Stomach (tissue), 9 donors: ENCODE results near the gene USP6NL. TPM values are rescaled to one million over a fixed set of nuclear protein-coding genes. Genes with fewer than 3 reads are reported as not detected.

ENCODE experiments used
- DNase-seq, 2 donors: peaks; one replicate each; pipeline versions ENCODE4 v3.0.0 to v3.0.0-alpha.2; 2013 to 2019
- H3K27ac ChIP-seq, 5 donors: fragments of 200-600 bp in 4 of 5; sonication (generic) in 4 of 5; one replicate each; pipeline ENCODE4 v1.5.1; 2013 to 2019; ENCODE audit warnings: mild to moderate bottlenecking in 1 of 5, moderate library complexity in 1 of 5
- H3K27me3 ChIP-seq, 3 donors: fragments of 200-600 bp; sonication (generic); one replicate each; pipeline ENCODE4 v1.5.1; 2017 to 2019; ENCODE audit warnings: mixed run types in 1 of 3
- H3K36me3 ChIP-seq, 4 donors: fragments of 200-600 bp; sonication (generic); 1 replicate in 3 of 4; 2 replicates in 1 of 4; pipeline ENCODE4 v1.5.1; 2016 to 2019
- H3K4me1 ChIP-seq, 4 donors: fragments of 200-600 bp; sonication (generic); one replicate each; pipeline ENCODE4 v1.5.1; 2016 to 2019
- H3K4me3 ChIP-seq, 4 donors: fragments of 200-600 bp; sonication (generic) in 3 of 4; one replicate each; pipeline ENCODE4 v1.5.1; 2016 to 2019; ENCODE audit warnings: mild to moderate bottlenecking in 1 of 4
- H3K9me3 ChIP-seq, 4 donors: fragments of 200-600 bp; sonication (generic); one replicate each; pipeline ENCODE4 v1.5.1; 2016 to 2019
- CTCF ChIP-seq, 7 experiments: fragments of 450-650 bp in 4 of 7; fragments of 200-600 bp in 3 of 7; sonication (generic) in 3 of 7; IDR thresholded peaks; one replicate each; pipeline ENCODE4 v1.5.1; 2016 to 2019; ENCODE audit warnings: antibody characterized with exemption in 7 of 7, control low read depth in 2 of 7, mild to moderate bottlenecking in 1 of 7
- EP300 ChIP-seq: sonication (generic); formaldehyde crosslinking; IDR thresholded peaks from one replicate; pipeline ENCODE4 v1.6.1; 2017; ENCODE audit warnings: antibody characterized with exemption
- POLR2A ChIP-seq, 4 donors: fragments of 450-650 bp; IDR thresholded peaks; one replicate each; pipeline ENCODE4 v1.6.1; 2016; ENCODE audit warnings: antibody characterized with exemption in 4 of 4, control low read depth in 2 of 4, mild to moderate bottlenecking in 1 of 4, moderate library complexity in 1 of 4
- POLR2AphosphoS5 ChIP-seq, 3 donors: sonication (generic); formaldehyde crosslinking; IDR thresholded peaks; one replicate each; pipeline ENCODE4 v1.6.1; 2016; ENCODE audit warnings: antibody characterized with exemption in 3 of 3
- WGBS, 5 donors: extraction: QIAGEN DNeasy Blood & Tissue Kit in 3 of 5; methylation state at CpG; one replicate each; pipeline versions ENCODE4 v1.1.5 to v1.1.7; 2013 to 2018; 5-methylcytosine and 5-hydroxymethylcytosine counted together
- intact Hi-C: fragments of 100-400 bp; cut with DNase I; formaldehyde crosslinking; loops from one replicate; pipeline ENCODE4 v1.15.1; 2023; ENCODE audit warnings: low total_unique reads
- polyA plus RNA-seq, 3 donors: library from polyadenylated mRNA; stranded (reverse); fragments of 200-250 nt; gene quantifications; one replicate each; pipeline ENCODE4 v1.2.3, GENCODE V29; 2013
- total RNA-seq, 5 donors: library from RNA; depleted of rRNA; stranded (reverse); fragments of >200 nt; gene quantifications; one replicate each; pipeline versions ENCODE4 v1.1.0 to v1.2.3, GENCODE V29; 2014 to 2016
- donor health status: healthy with polysubstance abuse.
- donor health status: Bipolar disorder and iron deficiency.
- donor health status: healthy.

Gene USP6NL
- total and polyA plus RNA-seq, 8 donors = 4.7 to 31.5 (median 6.3) TPM

- no peak overlapping the region for H3K27ac ChIP-seq
- H3K36me3 ChIP-seq = no peaks in the 10 kb centered on the region
- no peak overlapping the region for H3K4me3 ChIP-seq
- 83 to 90% (median 86%) methylated on average over 8 of the region's 8 CpGs for WGBS, 5 donors
- TF ChIP-seq POLR2A (IDR thresholded peaks at IDR 0.05) = no peak
- TF ChIP-seq POLR2AphosphoS5 (IDR thresholded peaks at IDR 0.05) = no peak
- TF ChIP-seq CTCF (IDR thresholded peaks at IDR 0.05) = no peak
- no peak for TF ChIP-seq EP300
- no peak for DNase-seq
- H3K4me1 ChIP-seq = peaks cover 0 to 7% (median 0%) of the 10 kb centered on the region in 4 donors
- H3K27me3 ChIP-seq = no peaks in the 10 kb centered on the region
- H3K9me3 ChIP-seq = no peaks in the 10 kb centered on the region
- intact Hi-C loops = no loop called here
Observed at GRCh38 chr10:11642566-11642965, 31.1 kb upstream of the USP6NL start.

GRCh38 chr10:11639849-11640764, 28.7 kb upstream of the USP6NL start:
- DNase-seq = peak; percentile 53 to 55
- TF ChIP-seq EP300 (no peak), POLR2A (IDR thresholded peaks at IDR 0.05) (no peak), POLR2AphosphoS5 (IDR thresholded peaks at IDR 0.05) (peak in 2 of 3 donors; percentile 54 to 58), CTCF (IDR thresholded peaks at IDR 0.05) (no peak)
- Histone ChIP-seq H3K4me1 (peaks cover 0 to 7% (median 0%) of the 10 kb centered on the region in 4 donors), H3K27me3 (no peaks in the 10 kb centered on the region), H3K36me3 (no peaks in the 10 kb centered on the region), H3K27ac (peak overlapping the region in 3 of 5 donors; percentile 17 to 46 (median 26)), H3K9me3 (no peaks in the 10 kb centered on the region), H3K4me3 (no peak overlapping the region)
- 54 to 66% (median 62%) methylated on average over 14 of the region's 14 CpGs for WGBS, 5 donors
- intact Hi-C loops = no loop called here

- Histone ChIP-seq H3K4me3 (no peak overlapping the region), H3K27me3 (no peaks in the 10 kb centered on the region), H3K36me3 (no peaks in the 10 kb centered on the region), H3K27ac (no peak overlapping the region), H3K9me3 (no peaks in the 10 kb centered on the region), H3K4me1 (peaks cover 0 to 7% (median 0%) of the 10 kb centered on the region in 4 donors)
- intact Hi-C loops = no loop called here
- no peak for TF ChIP-seq POLR2AphosphoS5 (IDR thresholded peaks at IDR 0.05)
- no peak for TF ChIP-seq POLR2A (IDR thresholded peaks at IDR 0.05)
- TF ChIP-seq CTCF (IDR thresholded peaks at IDR 0.05) = no peak
- TF ChIP-seq EP300 = no peak
- no peak for DNase-seq
- 73 to 81% (median 75%) methylated on average over 3 of the region's 3 CpGs for WGBS, 5 donors
Observed at GRCh38 chr10:11639362-11639761, 27.9 kb upstream of the USP6NL start.

- no peak overlapping the region for H3K27ac ChIP-seq
- H3K27me3 ChIP-seq = no peaks in the 10 kb centered on the region
- H3K4me3 ChIP-seq = no peak overlapping the region
- 89 to 93% (median 92%) methylated on average over 6 of the region's 6 CpGs for WGBS, 5 donors
- no peaks in the 10 kb centered on the region for H3K36me3 ChIP-seq
- intact Hi-C loops = no loop called here
- no peak for DNase-seq
- H3K4me1 ChIP-seq = peaks cover 0 to 7% (median 0%) of the 10 kb centered on the region in 4 donors
- no peak for TF ChIP-seq POLR2A (IDR thresholded peaks at IDR 0.05)
- no peak for TF ChIP-seq POLR2AphosphoS5 (IDR thresholded peaks at IDR 0.05)
- TF ChIP-seq CTCF (IDR thresholded peaks at IDR 0.05) = no peak
- no peak for TF ChIP-seq EP300
- no peaks in the 10 kb centered on the region for H3K9me3 ChIP-seq
Observed at GRCh38 chr10:11638055-11638698, 26.7 kb upstream of the USP6NL start.
